Osteocyte (in vitro differentiated cells): ENCODE results near the gene WRNIP1. TPM values are rescaled to one million over a fixed set of nuclear protein-coding genes. Genes with fewer than 3 reads are reported as not detected.

ENCODE experiments used
- DNase-seq: peaks from one replicate; pipeline ENCODE4 v3.0.0; 2021; ENCODE audit warnings: mixed read lengths; ENCODE audit not compliant: unreplicated experiment; ENCODE audit errors: extremely low spot score
- H3K27ac Mint-ChIP-seq: one replicate; pipeline ENCODE4 v1.8.0; 2021; ENCODE audit warnings: mild to moderate bottlenecking, mixed read lengths; ENCODE audit not compliant: unreplicated experiment
- H3K27me3 Mint-ChIP-seq: one replicate; pipeline ENCODE4 v1.8.0; 2021; ENCODE audit warnings: mixed read lengths; ENCODE audit not compliant: unreplicated experiment
- H3K36me3 Mint-ChIP-seq: one replicate; pipeline ENCODE4 v1.8.0; 2021; ENCODE audit warnings: mixed read lengths; ENCODE audit not compliant: unreplicated experiment
- H3K4me1 Mint-ChIP-seq: one replicate; pipeline ENCODE4 v1.8.0; 2021; ENCODE audit warnings: mixed read lengths; ENCODE audit not compliant: unreplicated experiment
- H3K4me3 Mint-ChIP-seq: one replicate; pipeline ENCODE4 v1.8.0; 2021; ENCODE audit warnings: mild to moderate bottlenecking, moderate library complexity, mixed read lengths; ENCODE audit not compliant: unreplicated experiment
- H3K9me3 Mint-ChIP-seq: one replicate; pipeline ENCODE4 v1.8.0; 2021; ENCODE audit warnings: mixed read lengths; ENCODE audit not compliant: unreplicated experiment
- CTCF ChIP-seq: fragments of 200-600 bp; sonication (generic); IDR thresholded peaks from 2 replicates; pipeline ENCODE4 v1.5.0; 2021; ENCODE audit warnings: antibody characterized with exemption, mild to moderate bottlenecking, moderate library complexity
- total RNA-seq: library from RNA; stranded (reverse); gene quantifications from 2 replicates; pipeline ENCODE4 v1.2.1, GENCODE V29; 2021

Gene WRNIP1
- total RNA-seq, 1 donor from 2014 or later, result 35.9 TPM

GRCh38 chr6:2821554-2821953 lies 56.4 kb downstream of the WRNIP1 start:
- Mint-ChIP-seq H3K4me3 (no peak overlapping the region), H3K4me1 (peaks cover 25% of the 10 kb centered on the region), H3K9me3 (peaks cover 3% of the 10 kb centered on the region), H3K36me3 (no peaks in the 10 kb centered on the region), H3K27me3 (no peaks in the 10 kb centered on the region), H3K27ac (peak overlapping the region; percentile 31)
- no peak for DNase-seq
- no peak for TF ChIP-seq CTCF

DNA sequence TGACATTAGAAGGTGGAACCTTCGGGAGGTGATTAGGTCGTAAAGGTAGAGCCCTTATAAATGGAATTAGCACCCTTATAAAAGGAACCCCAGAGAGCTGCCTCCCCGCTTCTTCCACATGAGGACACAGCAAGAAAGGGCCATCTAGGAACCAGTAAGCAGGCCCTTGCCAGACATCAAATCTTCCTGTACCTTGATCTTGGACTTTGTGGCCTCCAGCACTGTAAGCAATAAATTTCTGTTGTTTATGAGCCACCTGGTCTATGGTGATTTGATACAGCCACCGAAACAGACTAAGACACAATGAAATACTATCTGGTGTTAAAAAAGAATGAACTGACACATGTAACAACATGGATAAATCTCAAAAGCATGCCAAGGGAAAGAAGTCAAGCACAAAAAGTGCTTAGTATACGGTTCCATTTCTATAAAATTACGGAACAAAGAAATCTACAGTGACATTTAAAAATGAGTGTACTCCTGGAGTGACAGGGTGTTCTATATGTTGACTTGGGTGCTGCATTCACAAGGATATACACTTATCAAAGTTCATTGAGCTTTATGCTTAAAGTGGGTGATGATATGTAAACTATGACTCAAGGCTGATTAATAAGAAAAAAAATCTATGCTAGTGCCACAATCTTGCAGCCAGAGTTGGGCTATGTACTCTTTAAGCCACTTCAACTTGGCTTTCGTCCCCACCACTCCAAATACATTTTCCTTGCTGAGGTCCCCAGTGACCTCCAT lies 58.1 kb downstream of the WRNIP1 start:
- no peak for DNase-seq
- no peak for TF ChIP-seq CTCF

GRCh38 chr6:2826131-2826530 lies 60.9 kb downstream of the WRNIP1 start:
- TF ChIP-seq CTCF, result no peak
- Mint-ChIP-seq H3K4me3 (no peak overlapping the region), H3K36me3 (peaks cover 6% of the 10 kb centered on the region)

More for the DNA sequence above, 58.1 kb downstream of the WRNIP1 start:
- Mint-ChIP-seq H3K9me3 (no peaks in the 10 kb centered on the region), H3K36me3 (no peaks in the 10 kb centered on the region), H3K4me1 (peaks cover 14% of the 10 kb centered on the region), H3K27ac (no peak overlapping the region), H3K4me3 (no peak overlapping the region), H3K27me3 (no peaks in the 10 kb centered on the region)

DNA sequence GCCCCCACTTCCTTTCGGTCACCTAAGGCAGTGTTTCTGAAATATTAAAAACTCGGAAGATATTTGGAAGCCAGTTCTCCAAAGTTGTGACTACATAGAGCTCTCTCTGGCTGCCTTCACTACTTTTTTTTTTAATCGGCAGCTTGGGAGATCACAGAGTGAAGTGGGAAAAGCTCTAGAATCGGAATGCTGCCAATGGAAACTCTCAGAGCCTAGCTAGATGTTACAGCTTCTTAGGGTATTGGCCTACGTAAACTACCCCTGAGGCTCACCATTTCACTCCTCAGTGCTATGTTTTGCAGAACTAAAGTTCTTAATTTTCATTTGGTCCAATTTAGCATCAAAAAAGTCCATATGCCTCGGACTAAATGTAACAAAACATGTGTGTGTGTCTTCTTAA lies 61.9 kb downstream of the WRNIP1 start:
- Mint-ChIP-seq H3K36me3 (peaks cover 6% of the 10 kb centered on the region), H3K4me3 (no peak overlapping the region), H3K27me3 (no peaks in the 10 kb centered on the region), H3K27ac (no peak overlapping the region), H3K4me1 (no peaks in the 10 kb centered on the region), H3K9me3 (no peaks in the 10 kb centered on the region)
- no peak for TF ChIP-seq CTCF
- no peak for DNase-seq

More at GRCh38 chr6:2826131-2826530, 60.9 kb downstream of the WRNIP1 start:
- no peaks in the 10 kb centered on the region for H3K4me1 Mint-ChIP-seq
- no peak overlapping the region for H3K27ac Mint-ChIP-seq
- H3K27me3 Mint-ChIP-seq, result no peaks in the 10 kb centered on the region
- no peaks in the 10 kb centered on the region for H3K9me3 Mint-ChIP-seq
- no peak for DNase-seq

DNA sequence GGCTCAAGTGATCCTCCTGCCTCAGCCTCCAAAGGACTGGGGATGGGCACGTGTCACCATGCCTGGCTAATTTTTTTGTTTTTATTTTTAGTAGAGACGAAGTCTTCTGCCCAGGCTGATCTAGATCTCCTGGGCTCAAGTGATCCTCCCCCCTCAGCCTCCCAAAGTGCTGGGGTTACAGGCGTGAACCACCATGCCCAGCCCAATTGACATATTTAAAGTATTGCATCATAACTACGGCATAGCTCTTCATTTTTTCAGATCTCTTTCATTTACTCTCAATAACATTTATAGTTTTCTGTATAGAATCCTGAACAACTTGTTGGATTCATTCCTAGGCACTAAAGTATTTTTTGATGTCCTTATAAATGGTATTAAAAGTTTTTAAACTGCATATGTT lies 63.4 kb downstream of the WRNIP1 start:
- Mint-ChIP-seq H3K9me3 (no peaks in the 10 kb centered on the region), H3K27me3 (no peaks in the 10 kb centered on the region), H3K36me3 (peaks cover 12% of the 10 kb centered on the region), H3K4me1 (no peaks in the 10 kb centered on the region), H3K27ac (no peak overlapping the region), H3K4me3 (no peak overlapping the region)
- no peak for DNase-seq
- TF ChIP-seq CTCF, result no peak
